GM12801 (cell line): ENCODE results near the gene CRTAC1.

ENCODE experiments used
- TF ChIP-seq, protein P1 (sequence below): IDR thresholded peaks from one replicate; pipeline ENCODE4 v1.5.1; 2011; ENCODE audit warnings: control low read depth; ENCODE audit not compliant: insufficient read length; ENCODE audit errors: extremely low read depth

CRTAC1 gene

GRCh38 chr10:97940534-97940933 is 89.9 kb downstream of the CRTAC1 start:
- TF ChIP-seq, protein P1, sequence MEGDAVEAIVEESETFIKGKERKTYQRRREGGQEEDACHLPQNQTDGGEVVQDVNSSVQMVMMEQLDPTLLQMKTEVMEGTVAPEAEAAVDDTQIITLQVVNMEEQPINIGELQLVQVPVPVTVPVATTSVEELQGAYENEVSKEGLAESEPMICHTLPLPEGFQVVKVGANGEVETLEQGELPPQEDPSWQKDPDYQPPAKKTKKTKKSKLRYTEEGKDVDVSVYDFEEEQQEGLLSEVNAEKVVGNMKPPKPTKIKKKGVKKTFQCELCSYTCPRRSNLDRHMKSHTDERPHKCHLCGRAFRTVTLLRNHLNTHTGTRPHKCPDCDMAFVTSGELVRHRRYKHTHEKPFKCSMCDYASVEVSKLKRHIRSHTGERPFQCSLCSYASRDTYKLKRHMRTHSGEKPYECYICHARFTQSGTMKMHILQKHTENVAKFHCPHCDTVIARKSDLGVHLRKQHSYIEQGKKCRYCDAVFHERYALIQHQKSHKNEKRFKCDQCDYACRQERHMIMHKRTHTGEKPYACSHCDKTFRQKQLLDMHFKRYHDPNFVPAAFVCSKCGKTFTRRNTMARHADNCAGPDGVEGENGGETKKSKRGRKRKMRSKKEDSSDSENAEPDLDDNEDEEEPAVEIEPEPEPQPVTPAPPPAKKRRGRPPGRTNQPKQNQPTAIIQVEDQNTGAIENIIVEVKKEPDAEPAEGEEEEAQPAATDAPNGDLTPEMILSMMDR, result no peak

DNA sequence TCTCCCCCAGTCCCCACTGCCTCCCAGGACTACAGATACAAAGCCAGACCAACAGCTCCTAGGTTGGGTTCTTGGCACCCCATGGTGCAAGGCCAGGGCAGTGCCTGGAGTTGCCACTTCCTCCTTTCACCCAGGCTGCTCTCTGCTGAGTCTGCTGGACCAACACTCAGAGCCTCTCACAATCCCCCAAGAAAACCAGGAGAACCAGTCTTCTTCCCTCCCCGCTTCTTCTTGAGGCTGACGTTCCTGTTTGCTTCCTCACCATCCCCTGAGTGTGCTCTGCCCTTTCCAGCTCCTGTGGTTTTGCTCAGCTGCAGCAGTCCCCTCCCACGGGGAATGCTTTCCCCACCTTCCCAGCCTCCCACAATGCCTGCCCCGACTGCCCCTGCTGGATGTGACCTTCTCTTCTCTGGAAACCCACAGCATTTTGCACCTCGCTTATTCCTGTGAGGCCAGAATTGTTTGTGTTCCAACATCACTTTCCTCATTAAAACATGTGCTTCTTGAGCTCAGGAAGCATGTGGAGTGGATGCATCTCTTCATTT is 90.9 kb downstream of the CRTAC1 start:
- TF ChIP-seq, protein P1, result no peak

DNA sequence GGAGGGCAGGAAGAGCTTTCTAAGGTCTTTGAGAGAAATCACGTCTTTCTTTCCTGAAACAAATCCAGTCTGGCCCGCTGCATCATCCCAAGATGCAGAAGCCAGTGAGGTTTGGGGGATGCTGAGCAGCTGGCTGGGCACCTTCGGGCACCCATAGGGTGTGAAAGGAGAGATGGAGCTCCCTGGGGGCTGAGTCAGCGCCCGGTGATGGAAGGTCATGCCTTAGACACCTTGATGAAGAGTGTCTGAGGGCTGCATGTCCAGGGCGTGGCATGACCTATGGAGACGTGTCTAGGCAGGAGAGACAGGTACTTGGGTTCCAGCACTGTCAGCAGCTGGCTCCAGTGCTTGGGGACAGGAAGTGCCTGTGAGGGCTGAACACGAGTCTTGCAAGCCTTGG is 92.5 kb downstream of the CRTAC1 start:
- TF ChIP-seq, protein P1, result no peak

DNA sequence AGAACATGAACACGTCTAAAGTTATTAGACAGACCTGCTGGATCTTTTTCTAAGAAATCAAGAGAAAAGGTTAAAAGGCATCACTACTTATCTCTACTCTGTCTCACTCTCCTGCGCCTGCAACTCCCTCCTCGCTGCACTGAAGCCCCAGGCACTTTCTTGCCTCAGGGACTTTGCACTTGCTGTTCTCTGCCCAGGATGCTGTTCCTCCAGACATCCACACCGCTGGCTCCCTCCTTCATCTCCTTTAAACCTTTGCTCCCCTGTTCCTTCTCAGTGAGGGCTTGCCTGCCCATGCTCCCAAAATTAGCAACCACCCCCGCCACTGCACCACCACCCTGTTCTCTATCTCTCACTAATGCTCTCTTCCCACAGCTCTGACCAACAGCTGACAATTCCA is 93.4 kb downstream of the CRTAC1 start:
- TF ChIP-seq, protein P1, result no peak

GRCh38 chr10:97936126-97936525 is 94.3 kb downstream of the CRTAC1 start:
- TF ChIP-seq, protein P1, result no peak

GRCh38 chr10:97932932-97933530 is 97.4 kb downstream of the CRTAC1 start:
- TF ChIP-seq, protein P1, result no peak

DNA sequence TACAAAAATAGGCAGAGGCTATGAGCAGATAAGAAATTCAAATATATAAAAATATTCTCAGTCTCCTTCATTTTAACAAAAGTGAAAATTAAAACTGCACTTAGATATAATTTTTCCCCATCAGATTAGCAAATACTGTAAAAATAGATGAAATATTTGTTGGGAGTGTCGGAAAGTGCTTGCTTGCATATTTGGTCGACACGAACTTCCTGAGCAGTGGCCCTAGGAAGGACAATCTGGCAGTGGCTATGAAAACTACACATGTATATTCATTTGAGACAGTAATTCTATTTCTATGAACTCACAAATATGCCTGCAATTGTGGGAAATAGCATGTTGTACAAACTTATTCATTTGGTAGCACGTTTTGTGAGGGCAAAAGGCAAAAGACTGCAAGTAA is 99.4 kb downstream of the CRTAC1 start:
- TF ChIP-seq, protein P1, result no peak

DNA sequence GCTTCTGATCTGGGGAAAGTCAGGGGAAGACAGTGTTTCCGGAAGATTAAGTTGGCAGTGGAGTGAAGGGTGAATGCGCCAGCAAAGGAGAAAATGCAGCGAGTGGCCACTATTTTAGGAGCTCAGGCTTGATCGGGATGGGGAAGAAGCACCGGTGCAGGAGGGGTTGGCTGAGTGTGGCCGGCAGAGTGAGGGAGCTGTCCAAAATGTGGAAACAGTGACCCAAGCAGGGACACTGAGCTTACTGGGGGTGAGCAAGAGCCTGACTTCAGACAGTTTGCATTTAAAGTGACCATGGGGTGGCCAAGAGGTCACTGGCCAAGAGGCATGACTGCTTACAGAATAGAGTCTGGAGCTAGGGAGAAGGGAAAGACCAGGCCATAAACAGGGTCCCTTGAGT is 101.5 kb downstream of the CRTAC1 start:
- TF ChIP-seq, protein P1, result no peak
